ENCODE measurements around the gene FAM3D. TPM values are rescaled to one million over a fixed set of nuclear protein-coding genes. Genes with fewer than 3 reads are reported as not detected.

Gene FAM3D
- total RNA-seq, 1 donor from 2014 or later: not detected

DNA sequence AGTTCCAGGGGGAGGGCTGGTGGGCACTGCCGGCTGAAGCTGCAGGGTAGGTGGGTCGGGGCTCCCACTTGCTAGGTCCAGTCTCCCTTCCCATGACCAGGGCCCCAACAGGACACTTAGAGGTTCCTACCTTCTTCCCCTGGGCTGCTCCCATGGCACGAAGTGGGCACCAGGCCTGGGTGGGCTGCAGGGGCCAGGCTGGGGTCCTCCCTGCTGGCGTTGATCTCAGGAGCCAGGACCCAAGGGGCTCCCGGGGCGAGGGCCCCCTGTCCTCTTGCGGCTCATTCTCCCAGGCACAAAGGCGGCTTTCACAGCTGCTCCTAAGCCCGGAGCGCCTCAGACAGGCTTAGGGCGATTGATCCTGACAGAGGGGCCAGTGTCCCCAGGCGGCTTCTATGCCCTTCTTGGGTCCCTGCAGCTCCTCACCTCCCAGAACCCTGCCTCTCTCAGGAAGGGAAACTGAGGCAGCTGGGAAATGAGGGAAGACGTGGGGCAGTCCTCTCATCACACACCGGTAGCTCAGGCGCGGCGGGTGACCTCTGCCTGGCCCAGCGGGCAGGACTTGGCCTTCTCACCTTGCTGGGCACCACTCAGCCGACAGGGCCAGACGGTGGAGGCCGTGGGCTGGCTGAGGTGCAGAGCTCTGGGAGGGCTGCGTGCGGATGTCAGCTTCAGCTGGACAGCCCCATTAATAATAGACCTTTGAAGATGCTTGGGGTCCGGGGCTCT is 39.6 kb downstream of the FAM3D start:
- Mint-ChIP-seq H3K4me3 (no peak overlapping the region), H3K36me3 (ENCODE audit: low read depth) (no peaks in the 10 kb centered on the region), H3K27ac (no peak overlapping the region), H3K4me1 (ENCODE audit: low read depth) (no peaks in the 10 kb centered on the region), H3K27me3 (ENCODE audit: insufficient read depth) (no peaks in the 10 kb centered on the region), H3K9me3 (no peaks in the 10 kb centered on the region)
- no peak for DNase-seq (ENCODE audit: low spot score)
- intact Hi-C loops (cut with micrococcal nuclease): no loop called here

DNA sequence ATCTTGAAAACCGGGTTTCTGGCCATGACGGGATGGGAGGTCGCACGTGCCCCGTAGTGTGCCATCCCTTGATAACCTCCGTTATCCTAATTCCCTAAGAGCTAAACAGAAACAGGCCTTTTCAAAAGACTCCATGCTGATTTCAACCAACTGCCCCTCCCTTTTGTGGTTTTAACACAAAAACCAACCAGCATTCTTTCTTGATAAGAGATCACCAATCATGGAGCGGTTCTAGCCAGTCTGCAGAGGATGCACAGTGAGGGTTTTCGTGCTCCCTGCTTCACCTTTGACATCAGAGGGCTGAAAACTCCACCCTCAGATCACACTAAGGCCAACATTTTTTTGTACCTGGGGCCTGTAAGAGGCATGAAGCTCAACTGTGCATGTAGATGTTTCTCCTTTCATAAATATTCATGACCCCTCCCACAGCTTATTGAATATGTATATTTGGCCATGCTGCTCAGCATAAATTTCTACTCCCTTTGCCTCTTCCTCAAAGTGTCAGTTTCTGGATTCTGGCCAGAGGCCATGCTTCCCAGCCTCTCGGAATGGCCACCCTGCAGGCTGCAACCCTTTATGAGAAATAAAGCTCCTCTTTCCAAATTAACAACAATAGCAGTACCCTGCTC is 41.3 kb downstream of the FAM3D start:
- H3K4me3 Mint-ChIP-seq: no peak overlapping the region
- no peaks in the 10 kb centered on the region for H3K9me3 Mint-ChIP-seq
- no peaks in the 10 kb centered on the region for H3K27me3 Mint-ChIP-seq (ENCODE audit: insufficient read depth)
- no peak overlapping the region for H3K27ac Mint-ChIP-seq
- intact Hi-C loops (cut with micrococcal nuclease): no loop called here
- no peaks in the 10 kb centered on the region for H3K36me3 Mint-ChIP-seq (ENCODE audit: low read depth)
- DNase-seq (ENCODE audit: low spot score): no peak
- no peaks in the 10 kb centered on the region for H3K4me1 Mint-ChIP-seq (ENCODE audit: low read depth)

DNA sequence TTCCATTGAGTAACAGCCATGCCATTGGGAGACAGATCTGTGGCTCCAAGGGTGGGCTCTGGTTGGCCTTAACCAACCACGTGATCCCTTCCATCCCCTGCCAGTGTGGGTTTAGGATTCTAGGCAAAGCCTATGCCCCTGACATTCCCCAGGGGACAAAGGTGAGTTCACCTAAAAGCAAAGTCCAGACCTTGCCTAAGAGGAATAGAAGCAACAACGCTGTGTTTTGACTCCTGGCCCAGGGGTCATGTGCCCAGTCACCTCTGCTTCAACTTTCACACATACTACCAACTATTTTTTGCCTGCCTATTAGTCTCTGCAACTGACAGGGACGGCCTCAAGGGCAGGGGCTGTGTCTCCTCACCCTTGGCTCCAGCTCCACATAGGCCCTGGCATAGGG is 42.0 kb downstream of the FAM3D start:
- no peak overlapping the region for H3K27ac Mint-ChIP-seq
- H3K27me3 Mint-ChIP-seq (ENCODE audit: insufficient read depth): no peaks in the 10 kb centered on the region
- no peaks in the 10 kb centered on the region for H3K36me3 Mint-ChIP-seq (ENCODE audit: low read depth)
- no peak overlapping the region for H3K4me3 Mint-ChIP-seq
- H3K9me3 Mint-ChIP-seq: no peaks in the 10 kb centered on the region
- intact Hi-C loops (cut with micrococcal nuclease): no loop called here
- H3K4me1 Mint-ChIP-seq (ENCODE audit: low read depth): no peaks in the 10 kb centered on the region
- no peak for DNase-seq (ENCODE audit: low spot score)

DNA sequence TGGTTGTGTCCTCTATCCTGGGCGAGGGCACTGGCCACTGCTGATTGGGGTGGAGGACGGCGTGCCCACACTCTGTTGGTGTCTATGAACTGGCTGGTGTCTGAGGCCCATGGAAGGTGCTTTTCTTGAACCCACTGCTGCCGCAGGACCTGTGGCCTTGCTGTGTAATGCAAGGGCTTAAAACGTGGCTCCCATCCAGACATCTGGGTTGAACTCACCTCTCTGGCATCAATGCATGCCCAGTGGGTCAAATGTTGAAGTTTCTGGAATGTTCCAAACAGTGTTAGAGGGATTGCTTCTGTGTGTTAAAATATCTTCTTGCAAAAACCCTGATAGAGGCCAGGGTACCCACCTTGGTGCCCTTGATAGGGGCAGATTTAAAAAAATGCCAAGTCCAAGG is 42.6 kb downstream of the FAM3D start:
- Mint-ChIP-seq H3K27me3 (ENCODE audit: insufficient read depth) (no peaks in the 10 kb centered on the region), H3K4me3 (no peak overlapping the region), H3K27ac (no peak overlapping the region), H3K36me3 (ENCODE audit: low read depth) (no peaks in the 10 kb centered on the region), H3K4me1 (ENCODE audit: low read depth) (no peaks in the 10 kb centered on the region), H3K9me3 (no peaks in the 10 kb centered on the region)
- intact Hi-C loops (cut with micrococcal nuclease): no loop called here
- no peak for DNase-seq (ENCODE audit: low spot score)

DNA sequence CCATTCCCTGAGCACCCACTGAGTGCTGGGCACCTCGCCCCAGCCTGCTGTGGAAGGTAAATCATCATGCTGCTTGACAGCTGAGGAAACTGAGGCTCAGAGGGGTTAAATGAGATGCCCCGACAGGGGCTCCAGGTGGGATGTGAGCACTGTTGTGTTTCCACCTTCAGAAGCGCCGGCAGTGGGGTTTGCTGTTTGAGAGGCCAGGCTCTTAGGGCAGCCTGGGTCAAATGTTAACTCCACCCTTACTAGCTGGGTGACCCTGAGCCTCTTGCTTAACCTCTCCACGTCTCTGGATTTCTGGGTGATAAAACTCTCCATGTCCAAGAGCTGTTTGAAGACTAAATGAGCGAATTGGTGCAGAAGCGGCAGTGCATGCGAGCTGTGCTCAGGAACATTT is 43.1 kb downstream of the FAM3D start:
- Mint-ChIP-seq H3K36me3 (ENCODE audit: low read depth) (no peaks in the 10 kb centered on the region), H3K27ac (no peak overlapping the region), H3K9me3 (no peaks in the 10 kb centered on the region), H3K27me3 (ENCODE audit: insufficient read depth) (no peaks in the 10 kb centered on the region), H3K4me3 (no peak overlapping the region), H3K4me1 (ENCODE audit: low read depth) (no peaks in the 10 kb centered on the region)
- no peak for DNase-seq (ENCODE audit: low spot score)
- intact Hi-C loops (cut with micrococcal nuclease): no loop called here

DNA sequence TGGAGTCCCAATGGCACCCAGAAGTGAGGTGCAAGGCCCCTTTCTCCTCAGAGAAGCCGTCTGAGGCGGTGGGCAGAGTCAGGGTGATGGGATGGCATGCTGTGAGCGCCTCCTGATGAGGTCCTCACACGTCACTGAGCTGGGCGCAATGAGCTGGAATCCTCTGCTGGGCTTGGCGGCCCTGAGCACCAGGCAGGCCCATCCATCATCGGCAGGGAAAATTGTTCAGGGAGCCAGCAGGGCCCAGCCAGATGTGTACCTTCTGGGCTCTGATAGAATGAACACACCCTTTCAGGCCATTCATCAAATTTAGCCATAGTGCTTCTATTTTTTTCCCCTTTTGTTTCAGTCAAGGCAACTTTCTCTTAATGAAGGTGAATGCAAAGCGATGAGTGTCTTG is 43.7 kb downstream of the FAM3D start:
- Mint-ChIP-seq H3K9me3 (no peaks in the 10 kb centered on the region), H3K4me1 (ENCODE audit: low read depth) (no peaks in the 10 kb centered on the region), H3K36me3 (ENCODE audit: low read depth) (no peaks in the 10 kb centered on the region), H3K27ac (no peak overlapping the region), H3K27me3 (ENCODE audit: insufficient read depth) (peaks cover 1% of the 10 kb centered on the region), H3K4me3 (no peak overlapping the region)
- DNase-seq (ENCODE audit: low spot score): no peak
- intact Hi-C loops (cut with micrococcal nuclease): no loop called here

DNA sequence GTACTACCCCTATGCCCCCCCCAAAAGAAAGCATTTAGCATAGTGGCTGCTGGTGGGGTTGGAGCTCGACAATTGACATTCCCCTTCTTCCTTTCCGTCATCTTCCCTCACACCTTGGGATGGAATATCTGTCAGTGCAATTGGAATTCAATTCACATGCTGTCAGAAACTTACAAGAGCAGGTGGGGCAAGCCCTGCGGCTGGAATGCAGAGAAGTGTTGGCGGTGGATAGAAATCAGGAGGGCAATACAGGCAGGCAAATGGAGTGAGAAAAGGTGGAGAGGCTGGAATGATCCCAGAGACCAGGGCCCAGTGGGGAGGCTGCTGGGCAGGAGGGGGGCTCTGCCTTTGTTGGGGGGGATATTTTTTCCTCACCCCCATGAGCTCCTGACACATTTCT is 44.1 kb downstream of the FAM3D start:
- H3K36me3 Mint-ChIP-seq (ENCODE audit: low read depth): no peaks in the 10 kb centered on the region
- no peaks in the 10 kb centered on the region for H3K4me1 Mint-ChIP-seq (ENCODE audit: low read depth)
- peaks cover 1% of the 10 kb centered on the region for H3K27me3 Mint-ChIP-seq (ENCODE audit: insufficient read depth)
- no peak overlapping the region for H3K4me3 Mint-ChIP-seq
- DNase-seq (ENCODE audit: low spot score): no peak
- no peak overlapping the region for H3K27ac Mint-ChIP-seq
- H3K9me3 Mint-ChIP-seq: no peaks in the 10 kb centered on the region
- intact Hi-C loops (cut with micrococcal nuclease): no loop called here

DNA sequence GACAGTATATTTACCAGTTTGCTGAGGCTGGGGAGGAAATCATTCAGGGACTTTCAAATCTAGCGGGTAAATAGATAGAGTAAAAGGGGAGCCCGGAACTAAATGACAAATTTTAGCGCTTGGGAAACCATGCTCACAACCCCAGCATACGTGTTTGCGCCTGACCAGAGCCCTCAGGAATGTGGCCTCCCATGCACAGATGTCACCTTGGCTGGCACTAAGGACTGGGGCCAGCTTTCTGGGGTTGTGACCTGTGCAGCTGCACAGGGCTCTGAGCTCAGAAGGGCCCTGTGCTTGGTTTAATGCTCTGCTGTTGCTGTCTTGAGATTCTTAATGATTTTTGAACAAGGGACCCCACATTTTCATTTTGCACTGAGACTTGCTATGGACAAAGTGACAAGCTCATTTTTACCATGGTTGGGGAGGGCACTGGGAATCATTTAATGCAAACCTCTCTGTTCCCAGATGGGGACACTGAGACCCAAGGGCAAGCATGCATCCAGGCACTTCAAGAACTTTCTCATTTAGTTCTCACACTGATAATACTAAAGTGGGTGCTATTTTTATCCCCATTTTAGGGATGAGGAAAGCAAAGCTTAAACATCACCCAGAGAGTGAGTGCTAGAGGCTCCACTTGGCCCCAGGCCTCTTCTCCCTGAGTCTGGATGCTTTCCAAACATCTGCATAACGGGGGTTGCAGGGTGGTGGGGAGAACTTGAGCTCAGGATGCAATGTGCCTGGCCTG is 45.3 kb downstream of the FAM3D start:
- Mint-ChIP-seq H3K9me3 (no peaks in the 10 kb centered on the region), H3K4me3 (no peak overlapping the region)
- no peak for DNase-seq (ENCODE audit: low spot score)

DNA sequence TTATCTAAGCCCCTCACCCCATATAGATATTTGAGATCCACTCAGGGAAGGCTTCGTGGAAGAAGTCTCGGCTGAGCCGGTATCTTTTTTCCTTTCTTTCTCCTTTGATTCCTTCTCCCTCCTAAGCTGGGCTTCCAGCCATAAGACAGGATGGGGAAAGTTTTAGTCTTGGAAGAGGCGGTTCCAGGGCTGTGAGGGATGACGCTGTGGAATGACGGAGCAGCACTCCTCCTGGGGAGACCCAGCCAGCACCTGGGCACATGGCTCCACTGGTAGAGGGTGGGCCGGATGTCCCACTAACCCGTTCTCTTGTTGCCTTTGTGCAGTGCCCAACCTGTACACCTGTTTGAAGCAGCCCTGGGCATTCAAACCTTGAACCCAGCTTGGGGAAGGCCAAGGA is 46.2 kb downstream of the FAM3D start:
- Mint-ChIP-seq H3K27ac (no peak overlapping the region), H3K9me3 (no peaks in the 10 kb centered on the region), H3K4me1 (ENCODE audit: low read depth) (no peaks in the 10 kb centered on the region), H3K36me3 (ENCODE audit: low read depth) (no peaks in the 10 kb centered on the region), H3K4me3 (no peak overlapping the region), H3K27me3 (ENCODE audit: insufficient read depth) (peaks cover 1% of the 10 kb centered on the region)
- DNase-seq (ENCODE audit: low spot score): no peak
- intact Hi-C loops (cut with micrococcal nuclease): no loop called here

More for the DNA sequence above, 45.3 kb downstream of the FAM3D start:
- no peaks in the 10 kb centered on the region for H3K4me1 Mint-ChIP-seq (ENCODE audit: low read depth)
- intact Hi-C loops (cut with micrococcal nuclease): no loop called here
- no peak overlapping the region for H3K27ac Mint-ChIP-seq
- no peaks in the 10 kb centered on the region for H3K36me3 Mint-ChIP-seq (ENCODE audit: low read depth)
- peaks cover 1% of the 10 kb centered on the region for H3K27me3 Mint-ChIP-seq (ENCODE audit: insufficient read depth)

DNA sequence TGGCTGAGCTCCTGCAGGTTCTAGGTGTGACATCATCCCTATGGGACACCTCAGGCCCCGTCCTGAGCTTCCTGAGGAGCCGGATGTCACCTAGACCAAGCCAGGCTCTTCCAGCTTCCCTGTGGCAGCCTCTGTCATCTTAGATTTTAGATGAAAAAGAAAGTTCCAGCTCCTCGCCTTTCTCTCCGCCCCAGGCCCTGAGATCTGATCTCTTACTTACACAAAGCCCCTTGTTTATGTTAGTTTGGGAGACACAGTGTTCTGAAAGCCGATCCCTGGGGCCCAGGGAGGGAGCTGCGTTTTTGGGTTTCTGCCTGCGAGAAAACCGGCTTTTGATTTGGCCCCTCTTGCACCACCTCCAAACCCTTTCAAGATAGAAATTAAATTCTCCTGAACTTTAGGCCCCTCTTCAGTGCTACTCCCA is 49.2 kb downstream of the FAM3D start:
- Mint-ChIP-seq H3K27ac (no peak overlapping the region), H3K36me3 (ENCODE audit: low read depth) (no peaks in the 10 kb centered on the region), H3K4me3 (no peak overlapping the region), H3K27me3 (ENCODE audit: insufficient read depth) (peaks cover 1% of the 10 kb centered on the region), H3K9me3 (no peaks in the 10 kb centered on the region), H3K4me1 (ENCODE audit: low read depth) (no peaks in the 10 kb centered on the region)
- intact Hi-C loops (cut with micrococcal nuclease): no loop called here
- no peak for DNase-seq (ENCODE audit: low spot score)

DNA sequence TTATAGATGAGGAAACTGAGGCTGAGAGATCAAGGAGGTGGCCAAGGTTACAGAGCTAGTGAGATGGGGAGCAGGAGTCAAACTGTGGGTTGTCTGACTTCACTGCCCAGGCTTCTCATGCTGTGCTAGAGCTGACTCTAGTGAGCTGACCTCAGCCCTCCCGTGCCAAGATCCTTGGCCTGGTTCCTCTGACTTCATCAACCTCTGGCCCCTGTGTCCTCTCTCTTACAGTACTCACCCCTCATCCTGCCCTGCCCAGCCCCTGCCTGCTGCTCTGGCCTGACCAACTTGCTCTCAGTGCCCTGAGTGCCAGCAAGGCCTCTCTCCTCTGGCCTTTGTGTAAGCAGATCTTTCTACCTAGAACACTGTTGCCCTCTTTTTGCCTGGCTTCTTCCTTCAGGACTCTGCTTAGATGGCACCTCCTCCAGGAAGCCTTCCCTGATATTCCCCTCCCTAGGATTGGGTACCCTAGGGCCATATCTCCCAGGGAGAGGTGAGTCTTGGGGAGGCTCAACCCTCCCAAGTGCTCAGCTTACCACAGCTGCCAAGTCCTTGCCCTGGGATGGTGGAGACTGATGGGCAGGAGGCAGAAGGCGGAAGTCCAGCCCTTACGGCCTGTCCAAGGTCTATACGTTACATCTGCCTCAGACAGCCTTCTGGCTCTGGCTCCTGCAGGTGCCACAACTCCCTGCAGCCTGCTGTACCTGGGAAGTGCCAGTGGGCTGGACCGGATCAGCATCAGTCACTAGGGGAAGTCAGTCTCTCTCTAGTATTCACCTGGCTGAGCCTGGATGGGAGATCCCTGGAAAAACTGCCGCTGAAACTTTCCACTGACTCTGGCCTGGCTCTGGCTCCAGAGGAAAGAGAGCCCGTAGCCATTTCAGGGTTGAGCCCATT is 53.1 kb downstream of the FAM3D start:
- no peaks in the 10 kb centered on the region for H3K9me3 Mint-ChIP-seq
- no peak for DNase-seq (ENCODE audit: low spot score)
- peaks cover 8% of the 10 kb centered on the region for H3K4me1 Mint-ChIP-seq (ENCODE audit: low read depth)
- H3K36me3 Mint-ChIP-seq (ENCODE audit: low read depth): no peaks in the 10 kb centered on the region
- intact Hi-C loops (cut with micrococcal nuclease): no loop called here
- H3K27me3 Mint-ChIP-seq (ENCODE audit: insufficient read depth): peaks cover 1% of the 10 kb centered on the region
- H3K27ac Mint-ChIP-seq: no peak overlapping the region
- H3K4me3 Mint-ChIP-seq: no peak overlapping the region

DNA sequence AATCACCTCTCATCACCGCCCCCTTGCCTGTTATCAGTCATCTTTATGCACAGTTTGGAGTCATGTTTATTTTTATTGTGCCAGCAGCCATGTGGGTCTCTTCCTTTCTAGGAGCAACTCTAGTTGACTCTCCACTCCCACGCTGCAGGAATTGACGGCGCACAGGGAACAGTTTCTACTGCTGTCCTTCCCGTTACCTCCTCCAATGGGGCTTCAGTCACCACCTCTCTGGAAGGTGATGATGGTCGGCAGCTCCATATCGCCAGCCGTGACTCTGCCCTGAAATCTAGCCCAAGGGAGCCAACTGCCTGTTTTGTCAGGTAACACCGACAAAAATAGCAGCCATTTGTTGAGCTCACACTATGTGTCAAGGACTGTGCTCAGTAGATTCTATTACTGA is 53.7 kb downstream of the FAM3D start:
- Mint-ChIP-seq H3K4me3 (no peak overlapping the region), H3K9me3 (no peaks in the 10 kb centered on the region), H3K27ac (no peak overlapping the region), H3K36me3 (ENCODE audit: low read depth) (no peaks in the 10 kb centered on the region), H3K4me1 (ENCODE audit: low read depth) (peaks cover 11% of the 10 kb centered on the region), H3K27me3 (ENCODE audit: insufficient read depth) (no peaks in the 10 kb centered on the region)
- intact Hi-C loops (cut with micrococcal nuclease): no loop called here
- no peak for DNase-seq (ENCODE audit: low spot score)
